ENCODE measurements around the gene RNF169. TPM values are rescaled to one million over a fixed set of nuclear protein-coding genes. Genes with fewer than 3 reads are reported as not detected.

RNF169 gene
- total RNA-seq, 4 donors from 2014 or later = 26.0 to 31.8 (median 29.3) TPM

DNA sequence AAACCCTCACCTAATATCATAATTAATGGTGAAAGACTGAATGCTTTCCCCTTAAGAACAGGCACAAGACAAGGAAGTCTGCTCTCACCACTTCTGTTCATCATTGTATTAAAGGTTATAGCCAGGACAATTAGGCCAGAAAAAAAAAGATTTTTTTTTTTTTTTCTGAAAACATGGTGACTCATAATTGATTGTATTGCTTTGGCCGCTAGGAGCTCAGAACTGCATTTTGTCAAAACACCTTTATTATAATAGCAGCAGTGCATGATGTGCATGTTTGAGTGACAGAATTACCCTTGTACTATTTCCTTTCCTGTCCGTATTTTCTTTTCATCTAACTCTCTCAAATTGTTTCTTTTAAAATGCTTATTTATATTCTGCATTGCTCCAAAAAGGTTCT, 98.1 kb downstream of the RNF169 start:
- Histone ChIP-seq H3K9me3 (no peaks in the 10 kb centered on the region), H3K36me3 (peaks cover 4 to 92% of the 10 kb centered on the region in 2 donors), H3K4me1 (no peaks in the 10 kb centered on the region), H3K4me3 (no peak overlapping the region), H3K27me3 (no peaks in the 10 kb centered on the region), H3K27ac (no peak overlapping the region)
- 85 to 88% methylated on average over 2 of the region's 2 CpGs for WGBS, 2 donors (ENCODE audit: low coverage in 1 of 2)
- TF ChIP-seq, protein P1, sequence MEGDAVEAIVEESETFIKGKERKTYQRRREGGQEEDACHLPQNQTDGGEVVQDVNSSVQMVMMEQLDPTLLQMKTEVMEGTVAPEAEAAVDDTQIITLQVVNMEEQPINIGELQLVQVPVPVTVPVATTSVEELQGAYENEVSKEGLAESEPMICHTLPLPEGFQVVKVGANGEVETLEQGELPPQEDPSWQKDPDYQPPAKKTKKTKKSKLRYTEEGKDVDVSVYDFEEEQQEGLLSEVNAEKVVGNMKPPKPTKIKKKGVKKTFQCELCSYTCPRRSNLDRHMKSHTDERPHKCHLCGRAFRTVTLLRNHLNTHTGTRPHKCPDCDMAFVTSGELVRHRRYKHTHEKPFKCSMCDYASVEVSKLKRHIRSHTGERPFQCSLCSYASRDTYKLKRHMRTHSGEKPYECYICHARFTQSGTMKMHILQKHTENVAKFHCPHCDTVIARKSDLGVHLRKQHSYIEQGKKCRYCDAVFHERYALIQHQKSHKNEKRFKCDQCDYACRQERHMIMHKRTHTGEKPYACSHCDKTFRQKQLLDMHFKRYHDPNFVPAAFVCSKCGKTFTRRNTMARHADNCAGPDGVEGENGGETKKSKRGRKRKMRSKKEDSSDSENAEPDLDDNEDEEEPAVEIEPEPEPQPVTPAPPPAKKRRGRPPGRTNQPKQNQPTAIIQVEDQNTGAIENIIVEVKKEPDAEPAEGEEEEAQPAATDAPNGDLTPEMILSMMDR (IDR thresholded peaks at IDR 0.05) = no peak
- TF ChIP-seq EP300 (IDR thresholded peaks at IDR 0.05) (no peak), POLR2AphosphoS5 (IDR thresholded peaks at IDR 0.05) (no peak), POLR2A (IDR thresholded peaks at IDR 0.05) (no peak)
- no peak for ATAC-seq

DNA sequence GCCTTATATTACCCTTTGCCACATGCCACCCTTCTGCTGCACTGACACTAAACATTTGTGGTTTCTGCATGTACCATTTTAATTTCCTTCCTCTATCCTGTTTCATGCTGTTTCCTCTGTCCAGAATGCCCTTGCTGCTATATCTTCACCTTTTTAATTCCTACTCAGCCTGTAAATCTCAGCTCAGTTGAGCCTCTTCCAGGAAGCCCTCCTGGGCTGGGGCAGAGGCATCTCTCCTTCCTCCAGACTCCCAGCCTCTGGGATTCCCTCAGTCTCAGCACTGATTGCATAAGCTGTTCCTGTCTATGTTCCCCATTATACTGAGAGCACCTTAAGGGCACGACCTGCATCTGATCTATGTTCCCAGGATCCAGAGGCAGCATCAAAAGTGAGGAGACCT, 98.7 kb downstream of the RNF169 start:
- no peak for ATAC-seq
- Histone ChIP-seq H3K27me3 (no peaks in the 10 kb centered on the region), H3K4me3 (no peak overlapping the region), H3K36me3 (peaks cover 0 to 94% of the 10 kb centered on the region in 2 donors), H3K9me3 (no peaks in the 10 kb centered on the region), H3K4me1 (no peaks in the 10 kb centered on the region), H3K27ac (no peak overlapping the region)
- TF ChIP-seq EP300 (IDR thresholded peaks at IDR 0.05) (no peak), POLR2AphosphoS5 (IDR thresholded peaks at IDR 0.05) (no peak), POLR2A (IDR thresholded peaks at IDR 0.05) (no peak)
- TF ChIP-seq, protein P1 (IDR thresholded peaks at IDR 0.05) = no peak
- 86% methylated on average over 1 of the region's 1 CpG; no CpG with 5 or more reads in 1 of the 2 donors for WGBS, 2 donors (ENCODE audit: low coverage in 1 of 2)

DNA sequence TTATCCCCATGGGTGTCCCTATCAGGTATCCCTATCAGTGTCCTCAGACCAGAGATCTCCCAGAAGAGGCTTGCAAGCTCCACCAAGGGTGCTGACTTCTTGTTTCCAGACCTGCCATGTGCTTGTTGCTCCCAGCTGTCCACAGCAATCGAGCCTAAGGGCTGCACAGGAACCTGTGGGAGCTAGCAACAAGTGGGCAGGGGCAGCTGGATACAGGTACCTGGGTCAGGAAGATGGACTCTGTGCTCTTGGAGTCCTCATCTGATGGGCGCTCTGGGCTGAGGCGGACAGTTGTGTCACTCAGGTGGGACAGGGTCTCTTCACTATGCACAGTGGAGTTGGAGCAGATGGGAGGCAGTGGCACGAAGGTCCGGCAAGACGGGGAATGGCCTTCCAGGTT, 99.2 kb downstream of the RNF169 start:
- H3K4me1 ChIP-seq = no peaks in the 10 kb centered on the region
- no peak for TF ChIP-seq POLR2A (IDR thresholded peaks at IDR 0.05)
- TF ChIP-seq, protein P1 (IDR thresholded peaks at IDR 0.05) = no peak
- no peak for TF ChIP-seq POLR2AphosphoS5 (IDR thresholded peaks at IDR 0.05)
- no peak for TF ChIP-seq EP300 (IDR thresholded peaks at IDR 0.05)
- H3K4me3 ChIP-seq = no peak overlapping the region
- H3K36me3 ChIP-seq = peaks cover 0 to 94% of the 10 kb centered on the region in 2 donors
- 100% methylated on average over 2 to 3 of the region's 6 CpGs for WGBS, 2 donors (ENCODE audit: low coverage in 1 of 2)
- H3K9me3 ChIP-seq = no peaks in the 10 kb centered on the region
- no peaks in the 10 kb centered on the region for H3K27me3 ChIP-seq
- H3K27ac ChIP-seq = no peak overlapping the region
- ATAC-seq = no peak

DNA sequence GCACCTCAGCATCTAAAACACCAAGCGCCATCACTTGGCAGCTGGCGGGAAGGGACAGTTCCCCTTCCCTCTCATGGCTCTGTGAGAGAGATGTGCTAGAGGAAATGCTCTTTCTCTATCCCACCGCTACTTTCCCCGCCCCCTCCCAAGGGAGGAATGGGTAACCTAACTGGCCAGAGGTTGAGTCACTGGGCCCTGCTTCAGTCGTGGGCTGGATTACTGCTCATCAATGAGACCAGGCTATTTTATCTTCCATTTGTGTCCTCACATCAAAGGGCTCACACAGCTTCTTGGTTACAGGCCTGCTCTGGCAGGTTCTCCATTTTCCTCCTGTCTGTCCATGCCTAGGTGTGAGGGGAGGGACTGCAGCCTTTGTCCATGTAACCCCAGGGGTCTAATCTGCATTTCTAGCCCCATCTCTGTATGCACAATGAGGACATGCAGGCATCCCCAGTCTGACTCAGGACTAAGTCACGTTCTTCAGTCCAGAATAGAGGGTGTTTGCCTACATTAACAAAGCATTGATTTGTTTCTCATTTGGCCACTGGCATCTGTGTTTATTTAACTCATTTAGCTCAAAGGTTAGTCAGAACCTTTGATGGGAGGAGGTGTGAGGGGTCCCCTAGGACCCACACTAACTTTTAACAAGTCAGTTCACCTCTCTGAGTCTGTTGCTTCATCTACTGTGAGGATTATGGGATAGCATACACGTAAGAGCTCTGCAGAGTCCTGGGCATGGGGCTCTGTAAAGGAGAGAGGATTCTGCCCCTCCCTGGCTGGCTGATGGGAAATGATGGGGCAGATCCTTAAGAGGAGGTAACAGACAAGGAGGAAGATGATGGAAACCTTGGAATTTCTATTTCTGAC, 101.1 kb downstream of the RNF169 start:
- no peak for ATAC-seq
- H3K9me3 ChIP-seq = no peaks in the 10 kb centered on the region
- TF ChIP-seq POLR2A (IDR thresholded peaks at IDR 0.05) (no peak), POLR2AphosphoS5 (IDR thresholded peaks at IDR 0.05) (no peak), EP300 (IDR thresholded peaks at IDR 0.05) (no peak)
- TF ChIP-seq, protein P1 (IDR thresholded peaks at IDR 0.05) = no peak
- no peak overlapping the region for H3K4me3 ChIP-seq
- H3K27me3 ChIP-seq = no peaks in the 10 kb centered on the region
- 50 to 52% methylated on average over 3 of the region's 7 CpGs for WGBS, 2 donors (ENCODE audit: low coverage in 1 of 2)
- no peak overlapping the region for H3K27ac ChIP-seq
- H3K4me1 ChIP-seq = no peaks in the 10 kb centered on the region
- peaks cover 0 to 84% of the 10 kb centered on the region in 2 donors for H3K36me3 ChIP-seq

DNA sequence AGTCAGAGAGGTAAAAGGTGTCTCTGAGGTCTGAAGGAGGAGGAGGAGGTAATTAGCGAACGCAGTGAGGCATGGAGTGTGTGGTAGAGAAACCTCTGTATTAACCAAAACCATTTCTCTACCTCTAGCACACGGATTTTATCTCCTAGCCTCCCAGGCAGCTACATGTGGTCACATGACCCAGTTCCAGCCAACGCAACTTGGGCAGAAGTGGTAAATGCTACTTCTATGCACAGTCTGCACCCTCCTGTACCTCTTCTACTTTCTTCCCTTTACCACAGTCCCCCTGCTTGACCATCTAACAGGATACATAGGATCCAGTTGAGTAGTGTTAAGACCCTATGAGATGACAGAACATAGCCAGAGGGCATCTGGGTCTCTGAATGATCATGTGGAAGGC, 104.6 kb downstream of the RNF169 start:
- no peak overlapping the region for H3K4me3 ChIP-seq
- ATAC-seq = no peak
- 92 to 94% methylated on average over 4 of the region's 4 CpGs for WGBS, 2 donors (ENCODE audit: low coverage in 1 of 2)
- no peaks in the 10 kb centered on the region for H3K4me1 ChIP-seq
- H3K27me3 ChIP-seq = no peaks in the 10 kb centered on the region
- peaks cover 0 to 82% of the 10 kb centered on the region in 2 donors for H3K36me3 ChIP-seq
- H3K9me3 ChIP-seq = no peaks in the 10 kb centered on the region
- TF ChIP-seq, protein P1 (IDR thresholded peaks at IDR 0.05) = no peak
- TF ChIP-seq EP300 (IDR thresholded peaks at IDR 0.05) = no peak
- TF ChIP-seq POLR2A (IDR thresholded peaks at IDR 0.05) = no peak
- TF ChIP-seq POLR2AphosphoS5 (IDR thresholded peaks at IDR 0.05) = no peak
- H3K27ac ChIP-seq = no peak overlapping the region
